GM12878 (cell line): ENCODE measurements around the gene FGD4. TPM values are rescaled to one million over a fixed set of nuclear protein-coding genes. Genes with fewer than 3 reads are reported as not detected.

Experiments used
- ATAC-seq: fragments of 200-7000 bp; cut with Tn5 transposase; 3 replicates; pipeline ENCODE4 v1.9.1; 2020; ENCODE audit warnings: mild to moderate bottlenecking, moderate library complexity
- BruUV-seq: library from RNA; stranded (reverse); fragments of 400-500 nt; replicated peaks from 2 replicates; lab custom pipeline; 2021; lab: Mats Ljungman, UMichigan
- CTCF ChIA-PET: fragments of 300-600 bp; sonication (Branson Sonifier 250); formaldehyde crosslinking; extraction: SDS; loops from one replicate; lab custom pipeline; 2021; ENCODE audit warnings: inconsistent platforms; lab: Yijun Ruan, JAX
- POLR2A ChIA-PET: fragments of 350-600 bp; formaldehyde crosslinking; extraction: SDS; loops from one replicate; lab custom pipeline; 2021; ENCODE audit warnings: inconsistent platforms; lab: Charles Lee
- RAD21 ChIA-PET: fragments of 300-600 bp; sonication (Branson Sonifier 250); formaldehyde crosslinking; loops from one replicate; lab custom pipeline; 2023; ENCODE audit warnings: antibody characterized with exemption; ENCODE audit not compliant: unreplicated experiment; lab: Charles Lee
- SMC1A ChIA-PET: fragments of 300-600 bp; sonication (Branson Sonifier 250); formaldehyde crosslinking; loops from one replicate; lab custom pipeline; 2023; ENCODE audit not compliant: unreplicated experiment, uncharacterized antibody; lab: Charles Lee
- DNase-seq: peaks from one replicate; pipeline ENCODE4 v3.0.0-alpha.2; 2011; ENCODE audit warnings: low read depth, low spot score
- FAIRE-seq: peaks from 3 replicates; lab custom pipeline; 2011; peaks lifted over from hg19 to GRCh38; lab: Jason Lieb, UNC
- H2AFZ ChIP-seq: 2 replicates; pipeline ENCODE4 v1.6.0; 2011; ENCODE audit warnings: low read depth, low read length, control low read depth; ENCODE audit not compliant: control insufficient read depth
- H3K27ac ChIP-seq: 2 replicates; pipeline ENCODE4 v1.5.1; 2011; ENCODE audit warnings: control low read depth; ENCODE audit not compliant: control insufficient read depth, insufficient read depth
- H3K27me3 ChIP-seq, 2 experiments: replicated peaks in 1 of 2; 2 replicates each; pipeline versions ENCODE4 v1.6.0 to v1.6.1; 2011; ENCODE audit warnings: low read length in 1 of 2; ENCODE audit not compliant: control insufficient read depth in 2 of 2, insufficient read depth in 2 of 2
- H3K36me3 ChIP-seq, 2 experiments: 2 replicates each; pipeline ENCODE4 v1.5.1; 2011; ENCODE audit warnings: low read length in 1 of 2; ENCODE audit not compliant: control insufficient read depth in 2 of 2, insufficient read depth in 2 of 2
- H3K4me1 ChIP-seq: 2 replicates; pipeline ENCODE4 v1.6.1; 2011; ENCODE audit warnings: mild to moderate bottlenecking, low read length, moderate library complexity, mixed read lengths; ENCODE audit not compliant: control insufficient read depth, insufficient read depth
- H3K4me2 ChIP-seq: 2 replicates; pipeline ENCODE4 v1.6.0; 2011; ENCODE audit warnings: control low read depth; ENCODE audit not compliant: control insufficient read depth, insufficient read depth
- H3K4me3 ChIP-seq: fragments of 200-600 bp; sonication (generic); 2 replicates; pipeline ENCODE4 v1.5.1; 2016
- H3K79me2 ChIP-seq: 2 replicates; pipeline ENCODE4 v1.6.0; 2011; ENCODE audit warnings: low read length; ENCODE audit not compliant: control insufficient read depth, insufficient read depth
- H3K9ac ChIP-seq: 2 replicates; pipeline ENCODE4 v1.8.0; 2011; ENCODE audit warnings: low read length, control low read depth, mixed read lengths; ENCODE audit not compliant: control insufficient read depth, insufficient read depth
- H3K9me3 ChIP-seq: replicated peaks from 3 replicates; pipeline ENCODE4 v1.5.1; 2011; ENCODE audit warnings: mild to moderate bottlenecking, low read length; ENCODE audit not compliant: control insufficient read depth, insufficient read depth
- H4K20me1 ChIP-seq: 2 replicates; pipeline ENCODE4 v1.6.0; 2011; ENCODE audit not compliant: control insufficient read depth, insufficient read depth
- CBFB ChIP-seq: IDR thresholded peaks from 2 replicates; pipeline ENCODE4 v1.6.1; 2016; ENCODE audit warnings: antibody characterized with exemption, low read depth
- ESRRA ChIP-seq: IDR thresholded peaks from 2 replicates; pipeline ENCODE4 v1.6.1; 2012; ENCODE audit warnings: mild to moderate bottlenecking, low read length, improper control_type of control experiment
- MEF2B ChIP-seq: fragments of 450-650 bp; IDR thresholded peaks from 2 replicates; pipeline ENCODE4 v1.6.1; 2018; ENCODE audit warnings: mild to moderate bottlenecking, moderate library complexity; ENCODE audit not compliant: partially characterized antibody, poor library complexity, severe bottlenecking
- RUNX3 ChIP-seq: IDR thresholded peaks from 2 replicates; pipeline ENCODE4 v1.6.1; 2012; ENCODE audit warnings: low read length, inconsistent platforms
- USF1 ChIP-seq: IDR thresholded peaks from 2 replicates; pipeline ENCODE4 v1.6.1; 2011; ENCODE audit warnings: borderline replicate concordance, low read depth, mild to moderate bottlenecking, moderate library complexity, mixed read lengths, low read length; ENCODE audit not compliant: insufficient read depth; ENCODE audit errors: extremely low read length
- ZNF384 ChIP-seq: IDR thresholded peaks from 2 replicates; pipeline ENCODE4 v1.6.1; 2012; ENCODE audit warnings: low read depth, mild to moderate bottlenecking, low read length, improper control_type of control experiment, borderline replicate concordance
- ZNF592 ChIP-seq: fragments of 450-650 bp; IDR thresholded peaks from 2 replicates; pipeline ENCODE4 v1.6.1; 2017; ENCODE audit warnings: mild to moderate bottlenecking, moderate library complexity
- WGBS: methylation state at CpG from one replicate; pipeline ENCODE4 v1.1.6; 2016; ENCODE audit warnings: low lambda C conversion rate; ENCODE audit not compliant: insufficient replicate concordance, insufficient coverage; ENCODE audit errors: missing lambda C conversion rate; 5-methylcytosine and 5-hydroxymethylcytosine counted together
- in situ Hi-C: fragments of 300-500 bp; cut with MboI; formaldehyde crosslinking; loops from 9 replicates; pipeline ENCODE4 v1.14.3; 2018; ENCODE audit warnings: mixed read lengths
- intact Hi-C: fragments of 100-400 bp; cut with micrococcal nuclease; formaldehyde crosslinking; loops from one replicate; pipeline ENCODE4 v1.14.2; 2022; ENCODE audit not compliant: unreplicated experiment
- polyA plus RNA-seq, 11 experiments: library from polyadenylated mRNA; depleted of rRNA in 4 of 11; unstranded in 6 of 11; stranded (reverse) in 5 of 11; fragments of >200 nt; fragmentation: Nextera tagmentation in 4 of 11; fragmentation: Illumina TruSeq in 1 of 11; extraction: Ambion mirVana in 4 of 11; extraction: Trizol in 1 of 11; gene quantifications; 1 replicate in 1 of 11; 2 replicates in 10 of 11; pipeline versions ENCODE4 v1.2.1 to v1.2.3, GENCODE V29; 2011 to 2016; ENCODE audit warnings: inconsistent platforms in 2 of 11, missing spikeins in 2 of 11, low read depth in 1 of 11
- total RNA-seq, 4 experiments: library from RNA; depleted of rRNA in 3 of 4; stranded (reverse); fragments of >200 nt in 3 of 4; fragmentation: Illumina TruSeq in 1 of 4; extraction: Trizol in 1 of 4; gene quantifications; 2 replicates each; pipeline versions ENCODE4 v1.2.1 to v1.2.3, GENCODE V29; 2013 to 2021

FGD4 gene
- total and polyA plus RNA-seq, 10 of the 15 experiments (the other 5 are each of a cell fraction or from before 2014, with no cell fraction given) = 0.01 to 0.18 (median 0.08) TPM; not detected in 3

DNA sequence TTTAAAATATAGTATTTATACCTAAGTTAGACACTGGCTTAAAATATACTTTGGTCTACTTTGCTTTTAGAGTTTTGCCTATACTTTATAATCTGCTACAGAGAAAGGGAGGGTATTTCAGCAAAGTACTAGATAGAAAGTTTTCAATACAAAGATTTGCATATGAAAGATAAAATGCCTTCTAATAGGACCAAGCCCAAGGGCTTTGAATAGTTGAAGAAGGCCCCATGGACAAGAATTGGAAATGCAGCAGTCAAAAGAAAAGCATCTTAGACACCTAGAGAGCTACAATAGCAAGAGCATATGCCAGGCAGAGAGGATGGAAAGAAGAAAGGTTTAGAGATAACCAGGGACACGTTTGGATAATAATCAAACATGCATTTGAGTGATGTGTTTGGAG is 196.7 kb downstream of the FGD4 start:
- SMC1A ChIA-PET = no interaction called here
- Histone ChIP-seq H3K9ac (no peak overlapping the region), H3K27me3 (no peaks in the 10 kb centered on the region), H3K27ac (no peak overlapping the region), H4K20me1 (no peaks in the 10 kb centered on the region), H2AFZ (no peak overlapping the region), H3K36me3 (no peaks in the 10 kb centered on the region)
- POLR2A ChIA-PET = no interaction called here
- intact Hi-C loops = no loop called here
- DNase-seq = no peak
- TF ChIP-seq ESRRA = no peak
- no peak for TF ChIP-seq ZNF384
- TF ChIP-seq RUNX3 = no peak
- TF ChIP-seq USF1 = no peak
- no peak for TF ChIP-seq MEF2B
- TF ChIP-seq ZNF592 = no peak
- no peak for TF ChIP-seq CBFB
- TF ChIP-seq, all 136 proteins: peak for 0
- Histone ChIP-seq H3K4me2 (no peak overlapping the region), H3K4me3 (no peak overlapping the region), H3K4me1 (no peaks in the 10 kb centered on the region), H3K9me3 (no peaks in the 10 kb centered on the region), H3K79me2 (no peaks in the 10 kb centered on the region)
- FAIRE-seq (no peak), ATAC-seq (no peak)
- CTCF ChIA-PET = no interaction called here
- in situ Hi-C loops = no loop called here
- BruUV-seq = no TSS peak
- RAD21 ChIA-PET = no interaction called here
- 0% methylated on average over 1 of the region's 1 CpG for WGBS
